NCI-H1092 treated with DMSO at 0.1 percent for 48 hours (cell line): ENCODE data around the gene EHMT1.

ENCODE experiments used
- DNase-seq: peaks from one replicate; lab custom pipeline; 2025; lab: John Stamatoyannopoulos, UW

EHMT1 gene

DNA sequence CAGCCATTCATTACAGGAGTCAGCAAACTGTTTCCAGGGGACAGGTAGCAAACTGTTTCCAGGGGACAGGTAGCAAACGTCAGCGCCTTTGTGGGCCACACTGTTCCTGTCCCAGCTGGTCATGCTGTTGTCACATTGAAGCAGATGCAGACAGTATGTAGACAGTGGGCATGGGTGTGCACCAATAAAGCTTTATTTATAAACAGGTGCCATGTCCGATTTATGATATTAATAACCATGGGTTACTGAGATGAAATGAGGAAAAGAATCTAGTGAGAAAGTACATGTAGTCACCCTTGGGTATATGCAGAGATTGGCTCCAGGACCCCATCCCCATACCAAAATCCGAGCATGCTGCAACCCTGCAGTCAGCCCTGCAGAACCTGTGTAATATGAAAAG lies 122.5 kb downstream of the EHMT1 start:
- DNase-seq, result no peak

DNA sequence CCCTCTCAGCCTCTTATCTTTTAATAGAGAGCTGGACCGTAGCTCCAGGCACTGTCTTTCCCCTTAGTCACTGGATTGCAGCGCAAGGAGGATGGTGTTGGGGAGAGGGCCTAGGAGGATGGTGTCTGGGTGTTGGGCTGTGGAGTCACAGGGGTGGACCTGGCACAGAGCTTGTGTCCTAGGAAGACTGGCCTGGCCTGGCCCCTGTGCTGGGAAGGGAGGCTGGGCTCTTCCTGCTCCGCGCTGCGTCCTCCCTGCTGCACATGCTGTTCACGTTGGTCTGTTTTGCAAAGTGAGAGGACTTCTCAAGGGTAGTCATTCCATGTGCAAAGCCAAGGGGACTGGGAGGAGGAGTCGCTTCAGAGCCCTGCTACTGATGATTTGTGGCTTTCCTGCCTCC lies 123.9 kb downstream of the EHMT1 start:
- no peak for DNase-seq

DNA sequence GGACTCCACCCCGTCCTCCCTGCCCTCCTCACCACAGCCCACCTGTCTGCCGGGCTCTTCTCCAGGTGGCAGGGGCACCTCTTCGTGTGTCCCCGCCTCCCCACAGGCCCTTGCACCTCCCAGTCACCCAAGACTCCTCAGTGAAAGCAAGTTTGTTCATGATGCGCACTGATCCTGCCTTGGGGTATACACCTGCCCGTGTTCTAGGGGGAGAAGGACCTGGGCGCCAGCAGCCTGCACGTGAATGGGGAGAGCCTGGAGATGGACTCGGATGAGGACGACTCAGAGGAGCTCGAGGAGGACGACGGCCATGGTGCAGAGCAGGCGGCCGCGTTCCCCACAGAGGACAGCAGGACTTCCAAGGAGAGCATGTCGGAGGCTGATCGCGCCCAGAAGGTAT lies 124.9 kb downstream of the EHMT1 start:
- DNase-seq, result no peak

DNA sequence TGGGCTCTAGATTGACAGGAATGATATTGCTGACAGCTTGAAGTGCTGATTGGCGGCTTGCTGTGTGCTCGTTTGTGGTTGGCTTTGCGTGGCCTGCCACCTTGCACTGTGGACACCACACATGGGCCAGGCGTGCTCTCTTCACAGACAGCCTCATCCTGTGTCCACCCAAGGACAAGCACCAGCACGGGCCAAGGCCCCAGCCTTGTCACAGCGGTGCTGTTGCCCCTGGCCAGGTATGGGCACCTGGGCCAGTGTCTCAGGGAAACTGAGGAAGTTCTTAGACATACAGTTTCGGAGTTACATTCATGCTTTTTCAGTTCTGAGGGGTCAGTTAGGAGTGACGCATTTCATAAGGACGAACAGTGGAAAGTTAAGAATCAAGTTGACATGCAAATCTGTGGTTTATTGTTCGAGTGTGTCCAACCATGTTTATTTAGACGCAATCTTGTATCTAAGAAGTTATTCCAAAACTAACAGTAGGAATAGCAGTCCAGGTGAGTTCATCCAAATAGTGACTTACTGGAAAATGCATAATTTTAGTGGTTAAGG lies 125.9 kb downstream of the EHMT1 start:
- DNase-seq, result no peak

DNA sequence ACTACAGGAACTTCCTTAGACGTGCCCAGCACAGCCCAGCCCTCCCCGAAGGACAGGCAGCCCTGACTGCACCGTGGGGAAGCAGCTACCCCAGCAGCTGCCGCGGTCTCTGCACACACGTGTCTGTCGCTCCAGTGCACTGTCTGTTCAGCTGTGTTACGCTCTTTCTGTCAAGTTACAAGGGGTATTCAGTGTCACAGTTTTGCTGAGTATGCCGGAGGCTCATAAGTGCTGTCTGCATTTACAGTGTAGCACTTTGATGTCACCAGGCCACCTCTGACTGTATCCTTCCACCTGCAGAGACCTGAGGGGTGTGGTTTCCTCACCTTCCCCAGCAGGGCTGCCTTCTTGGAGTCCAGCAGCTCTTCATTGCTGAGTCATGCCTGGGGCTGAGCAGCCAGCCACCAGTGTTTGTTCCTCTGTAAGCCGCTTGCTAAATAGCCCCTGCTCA lies 126.8 kb downstream of the EHMT1 start:
- DNase-seq, result no peak

DNA sequence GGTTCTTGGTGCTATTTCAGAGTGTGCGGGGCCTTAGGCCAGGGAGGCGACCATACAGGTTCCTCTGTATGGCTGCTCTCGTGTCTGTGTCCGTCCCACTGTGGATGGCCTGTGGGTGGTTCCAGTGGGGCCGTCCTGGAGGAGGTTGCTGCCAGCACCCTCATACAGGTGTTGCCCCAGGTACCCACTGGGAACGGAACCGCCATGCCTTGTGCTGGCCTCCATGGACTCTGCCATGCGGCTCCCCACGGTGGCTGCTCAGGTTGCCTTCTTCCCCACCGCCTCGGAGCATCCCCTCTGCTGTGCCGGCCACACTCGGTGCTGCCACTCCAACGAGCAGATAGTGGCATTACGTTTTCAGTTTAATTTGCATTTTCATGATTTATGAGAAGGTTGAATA lies 129.5 kb downstream of the EHMT1 start:
- DNase-seq, result no peak

DNA sequence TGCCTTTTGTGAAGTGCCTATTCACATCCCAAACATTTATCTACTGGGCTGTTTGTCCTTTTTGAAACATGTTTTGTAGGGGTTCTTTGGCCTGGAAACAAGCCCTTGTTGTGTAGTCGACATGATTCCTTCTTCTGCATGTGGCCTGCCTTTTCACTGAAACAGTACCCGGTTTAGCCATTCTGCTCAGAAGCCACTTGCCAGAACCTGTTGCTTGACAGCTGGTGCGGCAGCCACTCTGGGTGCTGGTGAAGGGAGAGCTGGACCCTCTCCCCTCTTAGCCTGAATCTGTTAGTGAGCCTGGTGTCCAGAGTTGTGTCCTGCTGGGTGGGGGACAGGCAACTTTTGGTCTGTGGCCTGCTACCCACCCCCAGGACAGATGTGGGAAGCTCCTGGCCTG lies 129.9 kb downstream of the EHMT1 start:
- no peak for DNase-seq

DNA sequence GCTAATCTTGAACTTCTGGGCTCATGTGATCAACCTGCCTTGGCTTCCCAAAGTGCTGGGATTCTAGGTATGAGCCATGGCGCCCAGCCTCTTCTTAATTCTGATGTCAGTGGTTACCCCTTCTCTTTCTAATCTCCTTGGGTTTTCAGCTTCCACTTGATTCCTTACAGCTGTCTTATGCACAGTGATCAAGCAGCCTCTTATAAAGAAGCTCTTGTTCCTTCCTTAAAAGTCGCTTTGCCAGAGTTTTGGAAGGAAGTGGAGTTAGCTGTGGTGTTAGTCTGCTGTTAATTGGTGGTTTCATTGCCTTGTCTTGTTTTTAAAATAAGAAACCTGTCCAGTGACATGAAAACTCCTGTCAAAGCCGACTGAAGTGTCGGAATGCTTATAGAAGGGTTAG lies 130.7 kb downstream of the EHMT1 start:
- DNase-seq, result no peak

DNA sequence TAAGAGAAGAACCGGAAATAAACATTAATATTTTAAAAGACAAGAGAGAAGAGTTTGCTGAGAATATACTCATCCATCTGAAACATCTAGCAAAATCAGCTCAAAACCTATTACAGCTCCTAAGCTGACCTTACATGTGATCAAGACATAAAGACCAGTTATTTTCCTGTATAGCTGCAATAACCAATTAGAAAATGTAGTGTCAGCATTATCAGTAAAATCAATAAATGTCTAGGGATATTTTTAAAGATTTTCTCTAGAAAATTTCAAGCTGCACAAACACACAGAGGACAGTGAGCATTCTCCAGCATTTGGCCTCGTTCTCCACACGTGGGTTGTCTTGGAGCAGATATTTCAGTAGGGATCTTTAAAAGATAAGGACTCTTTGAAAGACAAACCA lies 131.2 kb downstream of the EHMT1 start:
- no peak for DNase-seq

DNA sequence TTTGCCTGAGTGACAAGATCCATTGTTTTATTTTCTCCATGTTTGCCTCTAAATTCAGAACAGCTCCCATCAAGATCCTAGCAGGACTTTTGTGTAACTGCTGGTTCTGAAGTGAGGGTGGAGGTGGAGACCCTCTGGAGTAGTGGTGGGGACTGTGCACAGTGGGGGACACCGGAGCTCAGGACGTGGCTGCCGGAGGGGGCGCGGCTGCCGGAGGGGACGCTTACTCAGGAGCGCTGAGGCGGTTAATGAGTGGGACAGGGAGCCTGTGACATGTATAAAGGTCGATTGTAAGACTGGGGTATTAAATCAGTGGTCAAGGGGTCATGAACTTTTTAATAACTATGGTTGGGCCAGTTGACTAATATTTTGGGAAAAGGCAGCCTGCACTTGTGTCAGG lies 131.8 kb downstream of the EHMT1 start:
- DNase-seq, result no peak

DNA sequence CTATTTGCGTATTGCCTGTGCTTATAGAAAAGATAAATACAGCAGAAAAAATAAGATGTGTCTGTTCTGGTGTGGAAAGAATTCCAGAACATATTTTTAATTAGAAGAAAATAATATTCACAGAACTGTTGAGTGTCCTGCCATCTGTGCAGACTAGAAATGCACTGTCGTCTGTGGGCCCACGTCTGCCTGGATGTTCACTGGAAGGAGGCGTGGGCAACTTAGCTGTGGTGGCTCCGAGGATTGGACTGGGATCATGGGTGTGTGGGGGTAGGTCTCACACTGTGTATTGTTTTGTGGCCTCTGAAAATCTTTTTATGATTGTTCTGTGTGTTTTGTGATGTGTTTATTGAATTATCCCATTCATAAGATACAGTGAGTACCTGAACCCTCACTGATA lies 132.8 kb downstream of the EHMT1 start:
- DNase-seq, result no peak

DNA sequence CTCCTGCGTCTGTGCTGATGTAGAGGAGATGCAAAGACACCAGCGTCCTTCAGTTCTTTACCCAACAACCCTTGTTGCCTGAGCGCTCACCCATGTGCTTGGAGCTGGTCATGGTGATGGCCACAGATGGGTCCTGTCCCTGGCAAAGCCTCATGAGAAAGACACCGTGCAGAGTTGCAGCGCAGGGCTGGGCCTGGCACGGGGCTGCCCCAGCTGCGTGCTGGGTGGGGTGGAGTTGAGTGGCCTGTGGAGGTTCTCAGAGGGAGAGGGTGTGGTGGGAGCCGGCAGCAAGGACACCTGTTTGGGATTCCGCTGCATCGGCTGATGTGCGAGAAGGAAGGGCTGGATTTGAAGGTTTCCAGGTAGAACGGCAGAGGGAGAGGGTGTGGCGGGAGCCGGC lies 133.6 kb downstream of the EHMT1 start:
- no peak for DNase-seq

DNA sequence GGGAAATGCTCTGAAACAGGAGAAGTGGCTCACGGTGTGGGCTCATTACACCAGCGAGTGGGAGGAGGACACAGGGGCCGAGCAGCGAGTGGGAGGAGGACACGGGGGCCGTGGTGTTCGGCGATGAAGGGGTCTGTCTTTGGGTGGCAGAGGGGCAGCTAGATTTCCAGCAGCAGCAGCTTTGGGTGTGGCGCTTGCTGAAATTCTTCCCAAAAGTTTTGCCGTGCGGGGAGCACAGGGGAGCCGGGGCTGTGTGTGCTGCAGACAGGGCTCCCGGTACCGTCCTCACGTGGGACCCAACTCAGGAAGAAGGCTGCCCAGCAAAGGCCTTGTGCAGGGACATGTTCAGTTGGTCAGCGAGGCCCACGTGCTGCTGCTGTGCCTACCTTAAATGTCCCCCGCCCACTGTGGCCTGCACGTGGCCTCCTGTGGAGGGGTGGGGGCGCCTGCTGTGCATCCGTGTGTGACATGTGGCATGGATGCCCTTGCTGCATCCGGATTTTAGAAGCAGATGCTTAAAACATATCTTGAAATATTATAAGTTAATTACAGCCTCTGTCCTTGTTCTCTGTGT lies 134.5 kb downstream of the EHMT1 start:
- no peak for DNase-seq

DNA sequence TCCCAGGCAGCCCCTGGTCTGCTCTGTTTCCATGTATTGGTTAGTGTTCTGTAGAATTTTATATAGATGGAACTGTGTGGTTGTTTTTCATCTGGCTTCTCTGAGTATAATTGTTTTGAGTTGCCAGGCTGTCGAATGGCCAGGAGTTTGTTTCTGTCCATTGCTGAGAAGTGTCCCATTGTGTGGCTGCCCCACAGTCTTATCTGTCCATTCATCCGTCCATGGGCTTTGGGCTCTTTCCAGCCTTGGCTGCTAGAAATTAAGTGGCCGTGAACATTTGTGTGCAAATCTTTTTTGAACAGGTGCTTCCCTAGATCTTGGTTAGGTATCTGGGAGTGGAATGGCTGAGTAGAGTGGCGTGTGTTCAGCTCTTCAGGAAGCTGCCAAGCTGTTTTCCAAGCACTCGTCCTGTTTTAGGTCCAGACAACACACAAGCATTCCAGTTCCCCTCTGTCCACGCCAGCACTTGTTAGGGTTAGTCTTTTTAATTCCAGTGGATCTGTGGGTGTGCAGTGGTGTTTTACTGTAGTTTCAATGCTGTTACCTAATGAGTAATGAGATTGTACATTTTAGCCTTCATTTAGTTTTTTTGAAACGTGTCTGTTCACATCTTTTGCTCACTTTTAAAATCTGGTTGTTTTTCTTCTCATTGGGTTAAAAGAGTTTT lies 136.6 kb downstream of the EHMT1 start:
- DNase-seq, result no peak

DNA sequence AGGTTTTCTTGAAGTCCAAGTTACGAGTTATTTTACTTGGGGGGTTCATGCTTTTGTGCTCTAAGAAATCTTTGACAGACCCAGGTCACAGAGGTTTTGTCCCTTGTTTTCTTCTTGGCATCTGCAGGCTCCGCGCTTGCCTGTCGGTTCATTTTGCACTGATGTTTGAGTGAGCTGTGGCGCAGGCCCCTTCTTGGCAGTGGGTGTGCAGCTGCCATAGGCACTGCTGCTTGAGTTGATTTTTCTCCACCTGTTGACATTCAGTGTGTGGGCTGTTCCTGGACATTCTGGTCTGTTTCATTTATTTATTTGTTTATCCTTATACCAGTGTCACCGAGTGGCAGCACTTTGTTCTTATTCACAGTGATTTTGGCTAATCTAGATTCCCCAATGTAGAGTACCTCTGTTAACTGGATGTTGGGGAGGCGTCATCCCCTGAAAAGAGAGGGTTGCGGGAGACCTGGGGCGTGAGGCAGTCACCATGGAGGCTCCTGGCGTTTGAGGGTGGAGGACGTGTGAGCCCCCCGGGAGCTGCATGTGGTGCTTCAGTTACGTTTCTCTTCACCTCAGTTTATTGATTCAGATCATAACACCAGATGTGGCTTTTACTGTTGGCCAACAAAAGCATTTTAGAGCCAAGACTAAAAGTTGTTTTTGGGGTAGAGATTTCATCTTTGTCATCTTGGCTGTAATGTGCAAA lies 137.4 kb downstream of the EHMT1 start:
- no peak for DNase-seq

DNA sequence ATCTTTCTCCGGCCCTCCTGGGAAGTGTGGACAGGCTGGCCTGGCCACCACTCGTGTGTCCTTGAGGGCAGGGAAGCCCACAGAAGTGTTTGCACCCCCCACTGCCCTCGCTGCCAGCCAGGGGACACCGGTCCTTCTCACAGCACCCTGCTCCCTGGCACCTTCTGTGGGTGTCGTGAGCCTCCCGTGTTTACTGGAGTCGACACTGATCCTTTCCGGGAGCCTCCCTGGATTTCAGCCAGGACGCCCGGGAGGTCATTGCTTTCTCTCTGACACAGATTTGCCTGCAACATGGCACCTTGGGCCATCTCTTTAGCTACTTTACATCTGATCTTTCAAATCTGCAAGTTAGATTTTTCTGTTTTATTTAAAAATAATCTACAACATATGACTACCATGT lies 138.3 kb downstream of the EHMT1 start:
- DNase-seq, result no peak

DNA sequence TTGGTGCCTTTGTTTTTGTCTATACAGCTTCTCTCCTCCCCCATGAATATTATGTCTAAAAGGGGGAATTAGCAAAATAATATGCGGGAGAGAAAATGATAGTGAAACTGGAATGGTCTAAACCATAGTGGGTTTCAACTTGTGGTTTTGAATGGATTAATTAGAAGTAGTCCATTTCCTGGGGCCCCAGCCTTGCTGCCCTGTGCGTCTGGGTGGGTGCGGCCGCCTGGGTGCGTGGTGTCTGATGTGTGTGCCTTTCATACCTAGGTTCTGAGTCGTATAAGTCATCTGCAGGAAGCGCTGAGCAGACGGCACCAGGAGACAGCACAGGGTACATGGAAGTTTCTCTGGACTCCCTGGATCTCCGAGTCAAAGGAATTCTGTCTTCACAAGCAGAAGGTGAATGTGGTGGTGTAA lies 138.8 kb downstream of the EHMT1 start:
- DNase-seq, result no peak

DNA sequence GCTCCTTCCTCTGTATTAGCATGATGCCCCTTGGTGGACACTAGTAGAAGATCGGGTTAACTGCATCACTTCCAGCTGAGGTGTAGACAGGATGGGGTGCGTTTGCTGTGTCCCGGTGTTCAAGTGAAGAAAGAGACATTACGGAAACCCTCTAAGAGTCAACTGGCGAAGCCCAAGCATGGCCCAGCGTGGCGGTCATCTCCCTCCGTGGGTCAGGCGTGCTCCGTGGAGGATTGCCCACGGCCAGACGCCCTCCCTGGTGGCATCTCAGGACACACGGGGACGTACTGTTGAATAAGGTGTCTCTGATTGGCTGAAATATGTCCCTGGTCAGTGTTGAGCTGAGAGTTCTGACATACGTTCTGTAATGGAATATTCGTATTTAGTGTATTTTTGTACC lies 139.3 kb downstream of the EHMT1 start:
- DNase-seq, result no peak

DNA sequence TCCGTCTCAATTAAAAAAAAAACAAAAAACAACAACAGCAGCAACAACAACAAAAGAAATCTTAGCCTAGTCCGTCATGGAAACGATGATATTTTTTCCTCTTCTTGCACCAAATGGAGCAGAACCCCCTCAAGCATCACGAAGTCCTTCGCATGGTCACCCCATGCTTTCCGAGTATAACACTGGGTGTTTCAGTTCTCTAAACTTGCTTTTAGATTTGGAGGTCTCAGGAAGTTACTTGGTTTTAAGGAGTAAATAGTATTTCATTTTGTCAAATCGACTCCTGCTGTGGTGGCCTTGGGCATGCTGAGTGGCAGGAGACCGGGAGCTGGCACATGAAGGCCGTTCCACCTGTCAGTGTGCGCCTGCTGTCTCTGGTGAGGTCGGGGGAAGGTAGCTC lies 140.3 kb downstream of the EHMT1 start:
- DNase-seq, result no peak

DNA sequence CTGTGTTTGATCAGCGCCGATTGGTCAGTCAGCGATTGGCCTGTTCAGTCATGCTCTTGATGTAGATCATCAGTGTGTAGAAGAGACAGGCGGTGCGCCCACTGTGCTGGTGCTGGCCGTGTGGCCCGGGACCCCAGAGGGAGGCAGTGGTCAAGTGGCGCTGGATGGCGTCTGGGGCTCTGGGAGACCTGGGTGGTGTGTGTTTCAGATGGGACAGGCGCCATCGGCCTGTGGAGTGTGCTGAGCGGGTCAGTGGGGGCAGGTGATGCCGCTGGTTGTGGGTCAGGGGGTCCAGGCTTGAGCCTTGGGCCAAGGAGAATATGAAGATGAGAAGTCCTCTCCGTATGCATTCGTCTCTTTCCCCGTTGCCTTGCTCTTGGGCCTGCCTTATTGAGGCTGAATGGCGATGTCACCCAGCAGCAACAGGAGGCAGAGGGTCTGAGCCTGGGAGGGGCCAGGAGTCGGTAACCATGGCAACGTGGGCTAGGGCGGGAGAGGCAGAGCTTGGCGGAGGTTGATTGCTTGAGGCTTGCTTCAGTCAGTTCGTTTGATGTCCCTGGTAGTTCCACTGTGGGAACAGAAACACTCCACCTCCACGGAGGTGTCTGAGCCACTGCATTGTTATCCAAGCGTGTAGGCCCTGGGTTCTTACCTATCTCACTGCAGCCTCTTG lies 141.0 kb downstream of the EHMT1 start:
- DNase-seq, result no peak

DNA sequence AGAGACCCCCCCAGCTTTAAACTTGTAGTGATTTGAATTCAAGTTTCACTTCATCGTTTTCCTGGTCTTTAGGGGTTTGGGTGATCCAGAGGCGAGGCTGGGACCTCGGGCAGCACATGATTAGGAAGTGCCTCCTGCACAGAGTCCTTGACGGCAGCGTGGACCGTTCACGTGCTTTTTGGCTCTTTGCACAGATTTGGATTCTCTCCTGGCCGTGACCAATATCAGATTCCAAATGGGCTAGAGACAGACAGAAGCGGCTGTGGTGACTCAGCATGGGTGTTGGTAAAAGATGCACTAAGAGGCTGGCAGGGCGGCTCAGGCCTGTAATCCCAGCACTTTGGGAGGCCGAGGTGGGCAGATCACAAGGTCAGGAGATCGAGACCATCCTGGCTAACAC lies 141.6 kb downstream of the EHMT1 start:
- DNase-seq, result no peak

DNA sequence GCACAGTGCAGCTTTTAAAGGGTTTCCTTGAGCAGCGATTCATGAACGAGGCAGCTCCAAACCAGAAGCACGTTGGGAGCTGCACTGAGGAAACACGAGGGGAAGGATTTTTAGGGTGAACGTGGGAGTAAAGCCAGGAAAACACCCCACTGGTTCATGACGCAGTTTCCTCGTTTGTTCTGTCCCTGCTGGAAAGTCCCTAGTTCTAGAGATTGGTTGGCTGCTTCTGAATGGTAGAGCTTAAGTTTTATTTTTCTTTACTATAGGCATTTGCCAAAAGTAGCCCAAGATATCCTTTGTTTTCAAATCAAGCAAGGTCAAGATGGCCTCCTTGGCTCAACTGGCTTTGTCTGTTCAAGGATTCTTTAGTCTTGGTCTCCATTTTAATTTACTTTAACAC lies 142.2 kb downstream of the EHMT1 start:
- DNase-seq, result no peak

DNA sequence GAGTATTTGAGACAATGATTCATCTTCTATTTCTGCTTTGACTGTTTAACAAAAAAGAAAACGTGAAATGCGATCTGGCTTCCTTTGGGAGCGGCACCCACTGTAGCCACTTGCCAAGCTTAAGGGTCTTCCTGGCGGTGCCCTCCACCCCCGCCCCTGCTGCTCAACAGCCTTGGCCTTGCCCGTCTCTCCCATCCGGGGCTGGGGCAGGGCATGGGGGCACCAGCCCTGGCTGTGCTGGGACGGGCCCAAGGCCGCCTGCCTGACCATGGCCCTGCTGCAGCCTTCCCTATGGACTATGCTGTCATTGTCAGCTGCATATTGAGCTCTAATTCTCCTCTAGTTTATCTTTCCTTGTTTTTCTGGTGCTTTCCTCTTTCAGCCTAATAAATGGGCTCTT lies 143.0 kb downstream of the EHMT1 start:
- no peak for DNase-seq
